ENCODE data around the gene MRPS10.
A peak's percentile ranks its signal among the peaks of the same experiment; 100 is the strongest.

The MRPS10 gene

GRCh38 chr6:42239333-42239732 is 21.7 kb upstream of the MRPS10 start:
- TF ChIP-seq CTCF (IDR thresholded peaks at IDR 0.05; ENCODE audit: low read depth, low read length) = no peak
- no peak for DNase-seq (ENCODE audit: extremely low read depth, low read depth)

GRCh38 chr6:42237857-42238256 is 20.2 kb upstream of the MRPS10 start:
- no peak for DNase-seq (ENCODE audit: extremely low read depth, low read depth)
- no peak for TF ChIP-seq CTCF (IDR thresholded peaks at IDR 0.05; ENCODE audit: low read depth, low read length)

- TF ChIP-seq CTCF (IDR thresholded peaks at IDR 0.05; ENCODE audit: low read depth, low read length) = no peak
- DNase-seq (ENCODE audit: extremely low read depth, low read depth) = no peak
These were observed 19.2 kb upstream of the MRPS10 start for GRCh38 chr6:42236682-42237473.

GRCh38 chr6:42236030-42236429 is 18.4 kb upstream of the MRPS10 start:
- TF ChIP-seq CTCF (IDR thresholded peaks at IDR 0.05; ENCODE audit: low read depth, low read length) = no peak
- no peak for DNase-seq (ENCODE audit: extremely low read depth, low read depth)

- TF ChIP-seq CTCF (IDR thresholded peaks at IDR 0.05; ENCODE audit: low read depth, low read length) = no peak
- DNase-seq (ENCODE audit: extremely low read depth, low read depth) = no peak
These were observed 14.4 kb upstream of the MRPS10 start for GRCh38 chr6:42232035-42232434.

GRCh38 chr6:42230345-42231321 is 13.0 kb upstream of the MRPS10 start:
- peak; percentile 12 for TF ChIP-seq CTCF (IDR thresholded peaks at IDR 0.05; ENCODE audit: low read depth, low read length)
- DNase-seq (ENCODE audit: extremely low read depth, low read depth) = no peak
